ENCODE data around the gene ABHD17C.

Gene ABHD17C

DNA sequence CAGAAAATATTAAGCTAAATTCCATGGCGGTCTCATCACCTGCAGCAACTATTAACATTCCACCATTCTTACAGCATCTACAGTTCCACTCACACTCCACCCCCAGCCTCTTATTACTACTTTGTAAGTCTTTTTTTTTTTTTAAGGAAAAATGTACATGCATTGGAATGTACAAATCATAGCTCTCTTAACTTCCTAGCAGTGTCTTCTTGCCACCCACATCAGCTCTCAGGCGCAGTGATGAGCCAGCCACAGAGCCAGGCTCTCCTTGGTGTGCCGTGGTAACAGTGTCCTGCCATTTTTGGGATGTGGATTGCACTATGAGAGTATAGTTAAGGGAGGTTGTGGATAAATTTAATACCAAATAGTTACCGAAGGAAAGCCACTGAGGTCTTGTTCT, 17.8 kb downstream of the ABHD17C start:
- H3K9ac ChIP-seq (ENCODE audit: low read length): no peak overlapping the region
- H2AFZ ChIP-seq (ENCODE audit: low read length): no peak overlapping the region
- DNase-seq: no peak
- no peaks in the 10 kb centered on the region for H3K9me2 ChIP-seq (replicated peaks; ENCODE audit: insufficient read depth, low read length)
- peaks cover 42% of the 10 kb centered on the region for H3K79me2 ChIP-seq (ENCODE audit: low read length)
- no peaks in the 10 kb centered on the region for H3F3A ChIP-seq (ENCODE audit: insufficient read depth, low read length)
- H3K27me3 ChIP-seq (replicated peaks; ENCODE audit: insufficient read depth, low read length): no peaks in the 10 kb centered on the region
- TF ChIP-seq EZH2 (optimal IDR thresholded peaks at IDR 0.05; ENCODE audit: low read depth, low read length) (no peak), EZH2phosphoT487 (IDR thresholded peaks at IDR 0.05; ENCODE audit: low read length) (no peak)
- TF ChIP-seq, protein P1, sequence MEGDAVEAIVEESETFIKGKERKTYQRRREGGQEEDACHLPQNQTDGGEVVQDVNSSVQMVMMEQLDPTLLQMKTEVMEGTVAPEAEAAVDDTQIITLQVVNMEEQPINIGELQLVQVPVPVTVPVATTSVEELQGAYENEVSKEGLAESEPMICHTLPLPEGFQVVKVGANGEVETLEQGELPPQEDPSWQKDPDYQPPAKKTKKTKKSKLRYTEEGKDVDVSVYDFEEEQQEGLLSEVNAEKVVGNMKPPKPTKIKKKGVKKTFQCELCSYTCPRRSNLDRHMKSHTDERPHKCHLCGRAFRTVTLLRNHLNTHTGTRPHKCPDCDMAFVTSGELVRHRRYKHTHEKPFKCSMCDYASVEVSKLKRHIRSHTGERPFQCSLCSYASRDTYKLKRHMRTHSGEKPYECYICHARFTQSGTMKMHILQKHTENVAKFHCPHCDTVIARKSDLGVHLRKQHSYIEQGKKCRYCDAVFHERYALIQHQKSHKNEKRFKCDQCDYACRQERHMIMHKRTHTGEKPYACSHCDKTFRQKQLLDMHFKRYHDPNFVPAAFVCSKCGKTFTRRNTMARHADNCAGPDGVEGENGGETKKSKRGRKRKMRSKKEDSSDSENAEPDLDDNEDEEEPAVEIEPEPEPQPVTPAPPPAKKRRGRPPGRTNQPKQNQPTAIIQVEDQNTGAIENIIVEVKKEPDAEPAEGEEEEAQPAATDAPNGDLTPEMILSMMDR (IDR thresholded peaks at IDR 0.05; ENCODE audit: low read length): no peak
- H4K20me1 ChIP-seq (ENCODE audit: insufficient read depth, low read length): no peaks in the 10 kb centered on the region
- H3K9me3 ChIP-seq (replicated peaks; ENCODE audit: insufficient read depth, low read length): no peaks in the 10 kb centered on the region
- H3K4me1 ChIP-seq (ENCODE audit: low read length): no peaks in the 10 kb centered on the region
- H3K4me3 ChIP-seq (ENCODE audit: low read length): no peak overlapping the region
- H3K4me2 ChIP-seq (ENCODE audit: low read depth, low read length): no peak overlapping the region
- H3K27ac ChIP-seq (ENCODE audit: low read length): no peak overlapping the region
- no peaks in the 10 kb centered on the region for H3K36me3 ChIP-seq (replicated peaks; ENCODE audit: insufficient read depth, low read length)

DNA sequence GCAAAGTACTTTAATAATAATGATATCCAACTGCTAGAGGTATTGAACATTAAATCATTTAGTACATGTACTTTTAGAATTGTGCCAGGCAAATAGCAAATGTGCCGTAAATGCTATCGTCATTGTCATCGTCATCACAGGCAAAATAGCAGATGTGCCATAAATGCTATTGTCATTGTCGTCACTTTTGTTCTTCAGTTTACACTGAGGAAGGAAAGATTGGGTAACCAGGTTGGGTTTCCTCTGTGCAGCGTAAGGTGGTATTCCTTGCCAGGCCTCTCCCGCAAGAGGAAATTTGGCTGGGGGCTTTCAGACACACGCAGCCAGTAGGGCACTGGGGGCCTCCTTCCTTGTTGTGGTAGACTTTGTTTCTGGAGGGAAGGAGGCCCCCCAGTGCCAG, 26.4 kb downstream of the ABHD17C start:
- Histone ChIP-seq H3K4me1 (ENCODE audit: low read length) (no peaks in the 10 kb centered on the region), H3K79me2 (ENCODE audit: low read length) (peaks cover 31% of the 10 kb centered on the region), H3K9ac (ENCODE audit: low read length) (no peak overlapping the region), H3K27me3 (replicated peaks; ENCODE audit: insufficient read depth, low read length) (no peaks in the 10 kb centered on the region), H3K9me3 (replicated peaks; ENCODE audit: insufficient read depth, low read length) (no peaks in the 10 kb centered on the region), H2AFZ (ENCODE audit: low read length) (no peak overlapping the region), H3K9me2 (replicated peaks; ENCODE audit: insufficient read depth, low read length) (no peaks in the 10 kb centered on the region), H3K4me3 (ENCODE audit: low read length) (no peak overlapping the region), H3F3A (ENCODE audit: insufficient read depth, low read length) (no peaks in the 10 kb centered on the region), H3K27ac (ENCODE audit: low read length) (no peak overlapping the region), H3K4me2 (ENCODE audit: low read depth, low read length) (no peak overlapping the region), H4K20me1 (ENCODE audit: insufficient read depth, low read length) (no peaks in the 10 kb centered on the region), H3K36me3 (replicated peaks; ENCODE audit: insufficient read depth, low read length) (no peaks in the 10 kb centered on the region)
- DNase-seq: no peak
- TF ChIP-seq EZH2phosphoT487 (IDR thresholded peaks at IDR 0.05; ENCODE audit: low read length) (no peak), EZH2 (optimal IDR thresholded peaks at IDR 0.05; ENCODE audit: low read depth, low read length) (no peak)
- TF ChIP-seq, protein P1 (IDR thresholded peaks at IDR 0.05; ENCODE audit: low read length): no peak

DNA sequence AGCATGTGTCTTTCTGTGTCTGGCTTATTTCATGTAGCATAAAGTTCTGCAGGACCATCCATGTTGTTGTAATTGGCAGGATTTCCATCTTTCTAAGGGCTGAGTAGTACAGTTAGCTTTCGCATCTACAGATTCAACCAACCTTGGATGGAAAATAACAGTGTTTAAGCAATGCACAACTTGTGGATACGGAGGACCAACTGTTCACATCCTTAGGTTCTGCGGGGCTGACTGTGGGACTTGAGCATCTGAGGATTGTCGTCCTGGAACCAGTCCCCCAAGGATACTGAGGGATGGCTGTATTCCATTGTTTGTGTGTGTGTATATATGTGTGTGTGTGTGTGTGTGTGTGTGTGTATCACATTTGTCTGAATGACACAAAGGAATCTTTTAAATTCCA, 27.7 kb downstream of the ABHD17C start:
- Histone ChIP-seq H3K79me2 (ENCODE audit: low read length) (peaks cover 36% of the 10 kb centered on the region), H3K9me3 (replicated peaks; ENCODE audit: insufficient read depth, low read length) (no peaks in the 10 kb centered on the region), H3K9me2 (replicated peaks; ENCODE audit: insufficient read depth, low read length) (no peaks in the 10 kb centered on the region), H3K4me1 (ENCODE audit: low read length) (no peaks in the 10 kb centered on the region), H3K4me2 (ENCODE audit: low read depth, low read length) (no peak overlapping the region), H3K9ac (ENCODE audit: low read length) (no peak overlapping the region), H2AFZ (ENCODE audit: low read length) (no peak overlapping the region), H3K27ac (ENCODE audit: low read length) (no peak overlapping the region), H4K20me1 (ENCODE audit: insufficient read depth, low read length) (no peaks in the 10 kb centered on the region), H3F3A (ENCODE audit: insufficient read depth, low read length) (no peaks in the 10 kb centered on the region), H3K27me3 (replicated peaks; ENCODE audit: insufficient read depth, low read length) (no peaks in the 10 kb centered on the region), H3K4me3 (ENCODE audit: low read length) (no peak overlapping the region), H3K36me3 (replicated peaks; ENCODE audit: insufficient read depth, low read length) (no peaks in the 10 kb centered on the region)
- DNase-seq: no peak
- no peak for TF ChIP-seq EZH2phosphoT487 (IDR thresholded peaks at IDR 0.05; ENCODE audit: low read length)

DNA sequence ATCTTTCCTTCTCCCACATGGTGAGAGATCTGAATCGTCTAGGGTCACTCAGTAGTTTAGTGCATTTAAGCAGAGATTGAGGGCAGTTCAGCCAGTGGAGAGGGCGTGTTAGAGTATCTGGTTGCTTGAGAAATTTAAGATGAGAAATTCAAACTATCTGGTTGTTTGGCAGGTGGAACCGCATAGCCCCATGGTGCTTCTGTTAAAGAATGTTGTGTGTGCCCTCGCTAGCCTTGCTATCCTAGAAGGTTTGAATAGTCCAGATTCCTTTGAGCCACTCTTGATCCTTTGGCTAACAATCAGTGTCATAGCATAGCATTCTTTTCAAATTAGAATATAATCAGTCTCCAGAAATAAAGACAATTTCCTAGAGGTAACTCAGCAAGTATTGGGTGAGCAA, 32.1 kb downstream of the ABHD17C start:
- peaks cover 17% of the 10 kb centered on the region; the same call in 1 of the 2 replicates for H3K79me2 ChIP-seq (ENCODE audit: low read length)
- H4K20me1 ChIP-seq (ENCODE audit: insufficient read depth, low read length): no peaks in the 10 kb centered on the region
- no peaks in the 10 kb centered on the region for H3K36me3 ChIP-seq (replicated peaks; ENCODE audit: insufficient read depth, low read length)
- no peaks in the 10 kb centered on the region for H3K9me2 ChIP-seq (replicated peaks; ENCODE audit: insufficient read depth, low read length)
- H3K9ac ChIP-seq (ENCODE audit: low read length): no peak overlapping the region
- DNase-seq: no peak
- TF ChIP-seq, protein P1 (IDR thresholded peaks at IDR 0.05; ENCODE audit: low read length): no peak
- TF ChIP-seq EZH2phosphoT487 (IDR thresholded peaks at IDR 0.05; ENCODE audit: low read length): no peak
- TF ChIP-seq EZH2 (optimal IDR thresholded peaks at IDR 0.05; ENCODE audit: low read depth, low read length): no peak
- no peaks in the 10 kb centered on the region for H3K27me3 ChIP-seq (replicated peaks; ENCODE audit: insufficient read depth, low read length)
- no peak overlapping the region for H3K4me2 ChIP-seq (ENCODE audit: low read depth, low read length)
- no peaks in the 10 kb centered on the region for H3F3A ChIP-seq (ENCODE audit: insufficient read depth, low read length)
- H3K4me3 ChIP-seq (ENCODE audit: low read length): no peak overlapping the region
- H2AFZ ChIP-seq (ENCODE audit: low read length): no peak overlapping the region
- no peaks in the 10 kb centered on the region for H3K4me1 ChIP-seq (ENCODE audit: low read length)
- H3K9me3 ChIP-seq (replicated peaks; ENCODE audit: insufficient read depth, low read length): no peaks in the 10 kb centered on the region
- H3K27ac ChIP-seq (ENCODE audit: low read length): no peak overlapping the region

Data from MM.1S (cell line).